Effector CD4-positive, alpha-beta T cell (primary cell): ENCODE results near the gene HLA-DQA2. TPM values are rescaled to one million over a fixed set of nuclear protein-coding genes. Genes with fewer than 3 reads are reported as not detected.
"Not testable (repeated sequence)": the region's sequence is repeated elsewhere in the genome, so short reads cannot be mapped to it uniquely, and the experiment has no call there.

ENCODE experiments used
- DNase-seq: peaks from one replicate; pipeline ENCODE4 v3.0.0-alpha.2; 2020
- total RNA-seq: gene quantifications from one replicate; lab custom pipeline; 2026; lab: John Stamatoyannopoulos, UW

HLA-DQA2 gene
- not detected for total RNA-seq

- no peak for DNase-seq
Measured at GRCh38 chr6:32741031-32741960, at the start of gene HLA-DQA2. Gene HLA-DQA2 (plus strand): TSS chr6:32741391. CDS start chr6:32741444, 53 bp downstream.

- no peak for DNase-seq
Measured at GRCh38 chr6:32692019-32692418, 49.2 kb upstream of the HLA-DQA2 start.

- DNase-seq: no peak
Measured at GRCh38 chr6:32697031-32697430, 44.2 kb upstream of the HLA-DQA2 start.

DNA sequence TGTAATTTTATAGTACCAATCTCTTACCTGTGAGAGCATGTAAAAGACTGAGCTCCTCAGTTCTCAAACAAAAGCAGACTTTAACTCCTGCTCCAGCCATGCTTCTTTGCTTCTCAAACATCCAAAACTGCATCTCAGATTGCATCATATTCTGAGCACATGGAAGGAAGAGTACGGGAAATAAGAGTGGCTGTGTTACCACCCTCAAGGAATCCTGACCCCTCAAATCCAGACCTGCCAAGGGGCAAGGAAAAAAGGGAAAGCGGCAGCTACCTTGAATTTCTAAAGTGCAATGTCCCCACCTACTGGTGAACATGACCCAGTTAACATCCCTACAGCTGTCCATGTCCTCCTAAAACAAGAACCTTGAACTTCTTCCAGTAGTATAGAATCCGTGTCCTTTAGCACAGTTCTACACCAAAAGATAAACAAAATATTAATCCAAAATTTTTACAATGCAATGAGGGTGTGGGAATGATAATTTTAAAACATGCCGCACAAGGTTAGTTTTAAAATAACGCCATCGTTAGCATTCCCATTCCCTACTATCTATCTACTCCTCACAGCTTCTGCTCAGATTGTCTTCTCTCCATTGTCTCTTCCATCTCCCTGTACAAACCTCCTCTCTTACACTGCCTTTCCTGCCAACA is 40.7 kb upstream of the HLA-DQA2 start:
- peak; percentile 9 for DNase-seq

GRCh38 chr6:32703347-32703746 is 37.8 kb upstream of the HLA-DQA2 start:
- no peak for DNase-seq

GRCh38 chr6:32705164-32705563 is 36.0 kb upstream of the HLA-DQA2 start:
- DNase-seq: not testable (repeated sequence)

- no peak for DNase-seq
Measured at GRCh38 chr6:32709625-32710024, 31.6 kb upstream of the HLA-DQA2 start.

DNA sequence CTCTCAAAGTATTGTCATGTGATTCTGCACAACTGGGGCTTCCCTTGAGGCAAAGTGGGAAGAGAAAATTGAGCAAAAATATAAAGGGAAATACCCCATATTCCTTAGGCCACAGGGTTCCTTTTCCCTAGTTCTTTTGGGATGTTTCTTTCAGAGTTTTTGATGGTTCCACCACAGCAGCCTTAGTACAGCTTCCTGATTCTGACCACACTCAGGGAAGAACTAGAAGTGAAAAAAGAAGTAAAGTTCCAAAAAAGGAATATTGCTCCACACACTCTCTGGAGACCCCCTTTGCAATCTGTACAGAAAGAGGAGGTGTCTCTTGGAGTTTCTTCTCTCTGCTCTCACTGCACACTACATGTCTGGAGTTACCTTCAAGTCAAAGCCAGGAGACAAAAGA is 27.9 kb upstream of the HLA-DQA2 start:
- DNase-seq: no peak

GRCh38 chr6:32716396-32716795 is 24.8 kb upstream of the HLA-DQA2 start:
- DNase-seq: no peak

DNA sequence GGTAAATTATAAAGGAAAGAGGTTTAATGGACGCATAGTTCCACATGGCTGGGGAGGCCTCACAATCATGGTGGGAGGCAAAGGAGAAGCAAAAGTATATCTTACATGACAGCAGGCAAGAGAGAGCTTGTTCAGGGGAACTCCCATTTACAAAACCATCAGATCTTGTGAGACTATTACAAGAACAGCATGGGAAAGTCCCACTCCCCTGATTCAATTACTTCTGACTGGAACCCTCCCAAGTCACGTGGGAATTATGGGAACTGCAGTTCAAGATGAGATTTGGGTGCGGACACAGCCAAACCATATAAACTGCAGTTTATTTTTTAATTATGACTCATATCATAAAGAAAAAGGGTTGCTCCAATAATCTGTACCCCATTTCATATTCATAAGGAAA is 22.3 kb upstream of the HLA-DQA2 start:
- DNase-seq: no peak

- DNase-seq: no peak
Measured at GRCh38 chr6:32738126-32738525, 3.1 kb upstream of the HLA-DQA2 start.

GRCh38 chr6:32742374-32742773 is 1.2 kb downstream of the HLA-DQA2 start:
- no peak for DNase-seq

- DNase-seq: no peak
Measured at GRCh38 chr6:32744776-32745175, 3.6 kb downstream of the HLA-DQA2 start.

DNA sequence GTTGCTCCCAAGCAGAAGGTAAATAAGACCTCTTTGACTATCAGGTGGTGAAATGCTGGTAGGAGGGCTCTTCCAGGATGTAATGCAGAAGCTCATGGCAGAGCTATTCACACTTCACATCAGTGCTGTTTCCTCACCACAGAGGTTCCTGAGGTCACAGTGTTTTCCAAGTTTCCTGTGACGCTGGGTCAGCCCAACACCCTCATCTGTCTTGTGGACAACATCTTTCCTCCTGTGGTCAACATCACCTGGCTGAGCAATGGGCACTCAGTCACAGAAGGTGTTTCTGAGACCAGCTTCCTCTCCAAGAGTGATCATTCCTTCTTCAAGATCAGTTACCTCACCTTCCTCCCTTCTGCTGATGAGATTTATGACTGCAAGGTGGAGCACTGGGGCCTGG is 4.5 kb downstream of the HLA-DQA2 start:
- not testable (repeated sequence) for DNase-seq

DNA sequence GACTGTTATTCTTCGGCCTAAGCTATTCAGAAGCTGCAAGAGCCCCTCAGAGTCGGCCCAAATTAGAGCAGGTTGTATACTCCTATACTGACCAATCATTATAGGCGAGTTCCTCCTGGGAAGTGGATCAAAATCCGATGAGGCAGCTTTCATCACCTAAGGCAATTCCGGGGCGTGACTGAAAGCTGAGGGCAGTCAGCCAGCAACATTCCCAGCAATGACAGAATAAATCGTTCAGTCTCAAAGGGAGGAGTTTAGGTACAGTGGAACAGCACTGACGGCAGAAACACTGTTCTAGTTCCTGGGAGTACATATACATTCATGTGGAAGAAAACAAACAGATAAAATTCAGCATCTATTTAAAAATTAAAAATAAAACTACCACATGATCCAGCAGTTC is 11.4 kb downstream of the HLA-DQA2 start:
- DNase-seq: no peak

GRCh38 chr6:32759669-32760068 is 18.5 kb downstream of the HLA-DQA2 start:
- DNase-seq: no peak

DNA sequence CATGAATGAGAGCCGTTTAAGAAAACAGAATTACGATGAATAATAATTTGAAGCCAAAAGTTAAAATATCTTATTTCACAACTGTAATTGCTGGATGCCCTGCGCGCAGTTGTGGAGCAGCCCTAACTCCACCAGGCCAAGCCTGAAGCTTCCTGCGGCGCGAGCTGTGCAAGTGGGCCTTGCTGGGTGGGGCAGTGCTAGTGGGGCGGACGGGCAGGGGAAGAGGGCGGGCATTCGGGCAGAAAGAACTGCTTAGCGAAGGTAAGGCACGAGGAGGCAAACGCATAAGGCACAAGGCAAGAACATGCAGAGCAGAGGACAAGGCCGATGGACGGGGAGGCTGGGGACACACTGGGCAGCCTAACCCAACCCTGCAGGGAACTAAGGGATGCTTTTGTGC is 19.9 kb downstream of the HLA-DQA2 start:
- DNase-seq: no peak

DNA sequence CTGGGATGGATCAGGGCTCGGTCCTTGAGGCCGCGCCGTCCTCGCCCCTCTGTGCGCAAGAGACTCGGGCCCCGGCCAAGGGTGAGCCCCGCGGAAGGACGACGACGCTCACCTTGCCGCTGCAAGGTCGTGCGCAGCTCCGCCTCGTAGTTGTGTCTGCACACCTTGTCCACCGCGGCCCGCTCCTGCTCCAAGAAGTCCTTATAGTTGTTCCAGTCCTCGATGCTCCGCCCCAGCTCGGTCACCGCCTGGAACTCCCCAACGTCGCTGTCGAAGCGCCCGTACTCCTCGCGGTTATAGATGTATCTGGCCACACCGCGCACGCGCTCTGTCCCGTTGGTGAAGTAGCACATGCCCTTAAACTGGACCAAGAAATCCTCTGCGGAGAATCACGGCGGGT is 20.4 kb downstream of the HLA-DQA2 start:
- DNase-seq: no peak

DNA sequence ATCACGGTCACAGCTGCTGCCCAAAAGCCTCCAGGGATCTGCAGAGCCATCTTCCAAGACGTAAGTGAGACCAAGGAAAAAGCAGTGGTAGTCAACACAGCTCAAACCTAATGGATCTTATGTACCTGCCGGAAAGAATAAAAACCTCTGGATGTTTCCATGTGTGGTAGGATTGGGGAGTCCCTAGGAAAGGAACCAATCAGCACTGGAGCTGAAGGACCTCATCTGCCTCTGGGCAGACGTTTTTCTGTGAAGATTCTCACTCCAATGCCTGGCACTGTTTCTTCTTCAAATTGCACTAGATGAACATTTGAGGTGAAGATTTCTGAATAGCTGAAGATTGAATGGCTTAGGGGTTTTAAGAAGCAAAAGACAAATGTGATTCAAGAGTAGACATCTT is 22.2 kb downstream of the HLA-DQA2 start, which contains the start of gene HLA-DQB2:
TSS of gene HLA-DQB2 (minus strand) at position 112 of the 400 bp plus-strand sequence. CDS start at position 50, 62 bp downstream.
- no peak for DNase-seq

DNA sequence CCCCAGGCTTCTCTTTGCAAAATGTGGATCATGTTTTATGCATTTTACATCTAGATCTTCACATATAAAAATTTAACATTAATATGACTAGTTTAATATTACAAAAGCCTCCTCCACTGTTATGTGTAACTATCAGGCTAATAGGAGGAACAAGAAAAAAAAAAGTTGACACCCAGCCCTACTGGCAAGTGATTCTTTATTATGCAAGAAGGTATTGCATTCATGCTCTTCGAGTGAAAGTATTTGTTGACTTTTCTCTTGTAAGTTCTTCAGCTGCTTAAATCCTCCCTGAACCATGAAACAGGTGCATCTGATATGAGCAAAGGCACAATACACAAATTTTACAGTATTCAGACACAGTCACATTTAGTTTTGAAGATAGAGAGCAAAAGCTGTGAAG is 22.9 kb downstream of the HLA-DQA2 start:
- no peak for DNase-seq

GRCh38 chr6:32772656-32773055 is 31.5 kb downstream of the HLA-DQA2 start:
- no peak for DNase-seq

DNA sequence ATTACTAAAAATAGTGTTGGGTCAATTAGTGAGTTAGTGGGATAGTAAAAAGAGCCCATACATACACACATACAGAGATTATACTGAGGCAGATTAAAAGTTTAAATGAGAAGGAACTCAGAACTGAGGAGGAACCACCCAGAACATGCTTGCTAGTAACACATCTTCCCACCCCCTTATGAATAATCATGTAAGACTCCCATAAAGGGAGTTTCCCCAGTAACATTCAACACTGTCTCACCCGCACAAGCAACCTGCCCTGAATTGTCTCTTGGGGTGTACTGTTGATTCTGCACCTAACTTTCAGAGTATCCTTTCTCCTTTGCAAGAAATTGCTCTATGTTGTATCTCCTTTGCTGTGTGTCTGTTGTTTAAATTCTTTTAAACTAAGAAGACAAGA is 33.2 kb downstream of the HLA-DQA2 start:
- no peak for DNase-seq

GRCh38 chr6:32775071-32775470 is 33.9 kb downstream of the HLA-DQA2 start:
- no peak for DNase-seq

DNA sequence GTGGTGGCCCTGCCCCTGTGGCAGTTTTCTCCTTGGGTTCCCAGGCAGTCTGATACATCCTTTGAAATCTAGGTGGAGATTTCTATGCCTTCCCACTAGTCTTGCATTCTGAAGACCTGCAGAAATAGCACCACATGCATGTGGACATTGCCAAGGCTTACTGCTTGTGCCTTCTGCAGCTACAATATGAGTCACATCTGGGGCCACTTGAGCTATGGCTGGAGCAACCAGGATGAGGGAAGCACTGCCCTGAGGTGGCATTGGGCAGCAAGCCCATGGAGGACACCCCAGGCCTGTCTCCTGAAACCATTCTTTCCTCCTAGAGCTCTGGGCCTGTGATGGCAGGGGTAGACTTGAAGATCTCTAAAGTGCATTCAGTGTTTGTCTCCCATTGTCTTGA is 37.8 kb downstream of the HLA-DQA2 start:
- DNase-seq: no peak
